HEK293 (cell line): ENCODE results near the gene EML4.

Source experiments
- CTCF ChIA-PET: fragments of 350-600 bp; formaldehyde crosslinking; extraction: SDS; loops from one replicate; lab custom pipeline; 2021; ENCODE audit warnings: antibody characterized with exemption; lab: Yijun Ruan, JAX
- POLR2A ChIA-PET: fragments of 300-600 bp; formaldehyde crosslinking; extraction: SDS; loops from one replicate; lab custom pipeline; 2020; ENCODE audit warnings: antibody characterized with exemption, inconsistent platforms; lab: Yijun Ruan, JAX
- H3K27ac ChIP-seq: fragments of 200-500 bp; sonication (Bioruptor generic); 2 replicates; pipeline ENCODE4 v1.5.1; 2014; ENCODE audit warnings: low read depth, low read length, control low read depth, inconsistent platforms; ENCODE audit errors: extremely low read depth
- H3K36me3 ChIP-seq, 2 experiments: fragments of 200-500 bp in 1 of 2; sonication (Bioruptor generic) in 1 of 2; 1 replicate in 1 of 2; 2 replicates in 1 of 2; pipeline ENCODE4 v1.5.1; 2014 to 2017; ENCODE audit warnings: inconsistent platforms in 2 of 2, low read length in 2 of 2; ENCODE audit not compliant: control insufficient read depth in 2 of 2, insufficient read depth in 1 of 2
- H3K4me1 ChIP-seq: fragments of 200-500 bp; sonication (Bioruptor generic); 2 replicates; pipeline ENCODE4 v1.5.1; 2014; ENCODE audit warnings: mild to moderate bottlenecking, low read length, inconsistent platforms; ENCODE audit not compliant: control insufficient read depth, insufficient read depth
- H3K4me3 ChIP-seq: 2 replicates; pipeline ENCODE4 v1.5.1; 2011; ENCODE audit warnings: low read depth, mild to moderate bottlenecking, control low read depth, low read length, moderate library complexity
- H3K9me3 ChIP-seq: fragments of 200-500 bp; sonication (Bioruptor generic); 2 replicates; pipeline ENCODE4 v1.5.1; 2014; ENCODE audit warnings: low read depth, low read length, inconsistent platforms; ENCODE audit not compliant: control insufficient read depth, insufficient read depth
- FEZF1 ChIP-seq: fragments of 450-650 bp; formaldehyde crosslinking; IDR thresholded peaks from 2 replicates; pipeline ENCODE4 v1.5.1; 2016; ENCODE audit warnings: missing biosample characterization, missing genetic modification characterization
- GFI1B ChIP-seq: fragments of 450-650 bp; formaldehyde crosslinking; IDR thresholded peaks from 2 replicates; pipeline ENCODE4 v1.5.1; 2016; ENCODE audit warnings: missing biosample characterization, missing genetic modification characterization
- GLIS1 ChIP-seq: fragments of 450-650 bp; formaldehyde crosslinking; IDR thresholded peaks from 2 replicates; pipeline ENCODE4 v1.5.1; 2016; ENCODE audit warnings: missing biosample characterization, missing genetic modification characterization
- MYNN ChIP-seq: fragments of 450-650 bp; formaldehyde crosslinking; IDR thresholded peaks from 2 replicates; pipeline ENCODE4 v1.5.1; 2016; ENCODE audit warnings: missing biosample characterization, missing genetic modification characterization, borderline replicate concordance
- REPIN1 ChIP-seq: fragments of 450-650 bp; formaldehyde crosslinking; IDR thresholded peaks from 2 replicates; pipeline ENCODE4 v1.5.1; 2017; ENCODE audit warnings: missing biosample characterization, missing genetic modification characterization, low read depth
- SALL2 ChIP-seq: fragments of 450-650 bp; formaldehyde crosslinking; IDR thresholded peaks from 2 replicates; pipeline ENCODE4 v1.5.0; 2017; ENCODE audit warnings: missing biosample characterization, mild to moderate bottlenecking, missing genetic modification characterization, borderline replicate concordance
- SCRT1 ChIP-seq: fragments of 450-650 bp; formaldehyde crosslinking; IDR thresholded peaks from 2 replicates; pipeline ENCODE4 v1.5.1; 2016; ENCODE audit warnings: missing biosample characterization, missing genetic modification characterization, borderline replicate concordance
- SCRT2 ChIP-seq: fragments of 450-650 bp; formaldehyde crosslinking; IDR thresholded peaks from 2 replicates; pipeline ENCODE4 v1.5.1; 2016; ENCODE audit warnings: missing biosample characterization, missing genetic modification characterization
- WT1 ChIP-seq: fragments of 450-650 bp; formaldehyde crosslinking; IDR thresholded peaks from 2 replicates; pipeline ENCODE4 v1.5.1; 2016; ENCODE audit warnings: missing biosample characterization, missing genetic modification characterization
- ZBTB17 ChIP-seq: fragments of 450-650 bp; formaldehyde crosslinking; IDR thresholded peaks from 2 replicates; pipeline ENCODE4 v1.5.1; 2016; ENCODE audit warnings: missing biosample characterization, missing genetic modification characterization
- ZBTB20 ChIP-seq: fragments of 450-650 bp; formaldehyde crosslinking; IDR thresholded peaks from 2 replicates; pipeline ENCODE4 v1.5.1; 2016; ENCODE audit warnings: missing biosample characterization, missing genetic modification characterization
- ZFP3 ChIP-seq: fragments of 450-650 bp; formaldehyde crosslinking; IDR thresholded peaks from 2 replicates; pipeline ENCODE4 v1.5.1; 2016; ENCODE audit warnings: low read depth, missing biosample characterization, missing genetic modification characterization
- ZNF138 ChIP-seq: fragments of 450-650 bp; formaldehyde crosslinking; IDR thresholded peaks from 2 replicates; pipeline ENCODE4 v1.5.1; 2016; ENCODE audit warnings: missing biosample characterization, missing genetic modification characterization, borderline replicate concordance
- ZNF146 ChIP-seq: fragments of 450-650 bp; formaldehyde crosslinking; IDR thresholded peaks from 2 replicates; pipeline ENCODE4 v1.5.1; 2016; ENCODE audit warnings: missing biosample characterization, missing genetic modification characterization
- ZNF175 ChIP-seq: fragments of 450-650 bp; formaldehyde crosslinking; IDR thresholded peaks from 2 replicates; pipeline ENCODE4 v1.5.1; 2016; ENCODE audit warnings: missing biosample characterization, missing genetic modification characterization
- ZNF311 ChIP-seq: fragments of 450-650 bp; formaldehyde crosslinking; IDR thresholded peaks from 2 replicates; pipeline ENCODE4 v1.5.1; 2017; ENCODE audit warnings: missing biosample characterization, missing genetic modification characterization, borderline replicate concordance
- ZNF529 ChIP-seq: fragments of 450-650 bp; formaldehyde crosslinking; IDR thresholded peaks from 2 replicates; pipeline ENCODE4 v1.5.1; 2017; ENCODE audit warnings: missing genetic modification characterization, missing biosample characterization; ENCODE audit not compliant: insufficient replicate concordance
- ZNF530 ChIP-seq: fragments of 450-650 bp; formaldehyde crosslinking; IDR thresholded peaks from 2 replicates; pipeline ENCODE4 v1.5.1; 2016; ENCODE audit warnings: low read depth, missing biosample characterization, missing genetic modification characterization
- ZNF544 ChIP-seq: fragments of 450-650 bp; formaldehyde crosslinking; IDR thresholded peaks from 2 replicates; pipeline ENCODE4 v1.5.0; 2017; ENCODE audit warnings: missing biosample characterization, missing genetic modification characterization
- ZNF600 ChIP-seq: fragments of 450-650 bp; formaldehyde crosslinking; IDR thresholded peaks from 2 replicates; pipeline ENCODE4 v1.5.1; 2016; ENCODE audit warnings: missing biosample characterization, missing genetic modification characterization
- ZNF660 ChIP-seq: fragments of 450-650 bp; IDR thresholded peaks from 2 replicates; pipeline ENCODE4 v1.5.1; 2018; ENCODE audit warnings: missing biosample characterization, mild to moderate bottlenecking, missing genetic modification characterization
- ZNF768 ChIP-seq: fragments of 450-650 bp; formaldehyde crosslinking; IDR thresholded peaks from 2 replicates; pipeline ENCODE4 v1.5.1; 2018; ENCODE audit warnings: missing biosample characterization, mild to moderate bottlenecking, missing genetic modification characterization
- TF ChIP-seq, protein P1 (sequence below): fragments of 450-650 bp; formaldehyde crosslinking; IDR thresholded peaks from 2 replicates; pipeline ENCODE4 v1.5.1; 2017; ENCODE audit warnings: missing biosample characterization, missing genetic modification characterization
- TF ChIP-seq, protein P2 (sequence below): fragments of 450-650 bp; IDR thresholded peaks from 2 replicates; pipeline ENCODE4 v1.5.1; 2018; ENCODE audit warnings: missing biosample characterization, mild to moderate bottlenecking, missing genetic modification characterization
- TF ChIP-seq, protein P3 (sequence below): fragments of 450-650 bp; formaldehyde crosslinking; IDR thresholded peaks from 2 replicates; pipeline ENCODE4 v1.5.1; 2016; ENCODE audit warnings: missing biosample characterization, missing genetic modification characterization

EML4 gene

DNA sequence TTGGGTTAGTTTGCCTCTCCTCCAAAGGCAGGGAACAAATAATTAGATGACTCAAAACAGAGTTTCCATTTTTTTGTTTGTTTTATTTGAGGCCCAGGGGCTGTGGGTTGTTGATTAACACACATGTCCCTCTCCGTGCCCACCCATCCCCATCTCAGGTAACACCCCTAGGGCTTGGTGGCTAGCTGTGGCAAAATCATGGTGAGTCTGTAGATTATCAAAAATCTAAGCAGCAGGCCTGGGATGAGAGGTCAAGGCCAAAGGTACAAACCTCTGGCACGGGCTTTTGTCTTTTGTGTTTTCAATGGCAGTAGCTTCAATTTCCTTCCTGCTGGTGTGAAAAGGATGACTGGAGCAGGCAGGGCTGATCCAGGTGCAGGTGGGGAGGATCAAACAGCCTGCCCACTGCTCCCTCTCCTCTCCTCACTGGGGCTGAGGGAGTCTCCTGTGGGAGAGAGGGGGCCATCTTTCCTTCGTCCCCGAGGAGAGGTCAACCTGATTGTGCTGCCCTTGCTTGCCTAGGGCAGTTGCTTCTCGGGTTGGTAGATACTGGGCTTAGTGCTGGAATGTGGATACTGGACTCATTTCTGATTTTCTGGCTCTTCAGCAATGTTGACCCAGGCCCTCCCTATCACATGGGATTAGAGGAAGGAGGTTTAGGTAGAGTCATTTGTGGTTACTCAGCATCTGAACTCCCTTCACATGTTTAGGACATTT lies 31.9 kb upstream of the EML4 start (continued):
- TF ChIP-seq ZNF529 (tag by site-specific recombination): no peak

DNA sequence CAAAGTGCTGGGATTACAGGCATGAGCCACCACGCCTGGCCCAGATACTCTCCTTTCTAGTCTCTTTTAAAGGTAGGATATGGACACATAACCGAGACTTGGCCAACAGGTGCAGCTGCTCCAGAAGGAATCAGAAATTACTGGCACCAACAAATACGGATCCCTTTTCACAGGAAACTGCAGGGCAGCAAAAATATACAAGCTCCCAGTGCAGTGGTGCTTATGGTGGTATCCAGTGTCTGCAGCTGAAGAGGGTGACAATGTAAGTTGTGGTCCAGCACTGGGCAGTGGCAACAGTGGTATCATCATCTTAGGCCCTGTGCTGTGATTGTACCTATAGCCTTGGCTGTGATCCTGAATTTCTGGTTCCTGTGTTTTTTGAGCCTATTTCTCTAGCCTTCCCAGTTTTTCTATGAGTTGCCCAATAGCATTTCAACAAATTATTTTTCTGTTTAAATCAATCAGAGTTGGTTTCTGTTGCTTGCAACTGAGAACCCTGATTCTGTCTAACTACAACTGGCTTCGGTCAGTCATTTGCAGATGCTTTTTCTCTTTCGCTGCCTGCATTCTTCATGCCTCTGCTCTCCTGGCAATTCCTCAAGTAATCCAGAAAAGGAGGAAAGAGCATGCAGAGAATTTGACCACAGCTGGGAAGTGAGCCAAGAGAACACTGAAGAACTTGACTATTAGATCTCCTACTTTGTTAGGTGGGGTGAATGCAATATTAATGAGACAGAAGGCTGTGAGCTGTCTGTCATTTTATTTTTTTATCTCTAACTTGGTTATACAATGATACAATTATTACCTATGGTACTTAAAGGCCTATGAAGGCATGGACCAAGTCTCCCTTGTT lies 30.8 kb upstream of the EML4 start:
- H3K4me3 ChIP-seq: no peak overlapping the region
- CTCF ChIA-PET: interaction anchor here (0.7 to 2.2 kb wide), 3 partner anchors 42 to 104 kb away, joined by 3 to 6 read pairs (median 4); no protein-coding TSS in a partner anchor
- POLR2A ChIA-PET: no interaction called here
- TF ChIP-seq, protein P1, sequence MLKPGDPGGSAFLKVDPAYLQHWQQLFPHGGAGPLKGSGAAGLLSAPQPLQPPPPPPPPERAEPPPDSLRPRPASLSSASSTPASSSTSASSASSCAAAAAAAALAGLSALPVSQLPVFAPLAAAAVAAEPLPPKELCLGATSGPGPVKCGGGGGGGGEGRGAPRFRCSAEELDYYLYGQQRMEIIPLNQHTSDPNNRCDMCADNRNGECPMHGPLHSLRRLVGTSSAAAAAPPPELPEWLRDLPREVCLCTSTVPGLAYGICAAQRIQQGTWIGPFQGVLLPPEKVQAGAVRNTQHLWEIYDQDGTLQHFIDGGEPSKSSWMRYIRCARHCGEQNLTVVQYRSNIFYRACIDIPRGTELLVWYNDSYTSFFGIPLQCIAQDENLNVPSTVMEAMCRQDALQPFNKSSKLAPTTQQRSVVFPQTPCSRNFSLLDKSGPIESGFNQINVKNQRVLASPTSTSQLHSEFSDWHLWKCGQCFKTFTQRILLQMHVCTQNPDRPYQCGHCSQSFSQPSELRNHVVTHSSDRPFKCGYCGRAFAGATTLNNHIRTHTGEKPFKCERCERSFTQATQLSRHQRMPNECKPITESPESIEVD (tag by site-specific recombination): 0 out of 2 replicates have a peak, but pooled peaks have one; percentile 19
- no peak for TF ChIP-seq GLIS1 (tag by site-specific recombination)
- no peak for TF ChIP-seq SCRT2 (tag by site-specific recombination)
- no peak for TF ChIP-seq ZNF146 (tag by site-specific recombination)
- peak; percentile 28; the same call in 1 of the 2 replicates for TF ChIP-seq ZBTB20
- TF ChIP-seq MYNN (tag by site-specific recombination): no peak
- TF ChIP-seq ZNF768 (tag by site-specific recombination): no peak
- TF ChIP-seq REPIN1: no peak
- no peak for TF ChIP-seq ZNF530 (tag by site-specific recombination)
- peak; percentile 12; the same call in 1 of the 2 replicates for TF ChIP-seq SCRT1
- no peak for TF ChIP-seq GFI1B (tag by site-specific recombination)
- TF ChIP-seq ZBTB17 (tag by site-specific recombination): peak; percentile 76; the same call in 1 of the 2 replicates
- TF ChIP-seq ZNF138 (tag by site-specific recombination): no peak
- TF ChIP-seq, protein P2, sequence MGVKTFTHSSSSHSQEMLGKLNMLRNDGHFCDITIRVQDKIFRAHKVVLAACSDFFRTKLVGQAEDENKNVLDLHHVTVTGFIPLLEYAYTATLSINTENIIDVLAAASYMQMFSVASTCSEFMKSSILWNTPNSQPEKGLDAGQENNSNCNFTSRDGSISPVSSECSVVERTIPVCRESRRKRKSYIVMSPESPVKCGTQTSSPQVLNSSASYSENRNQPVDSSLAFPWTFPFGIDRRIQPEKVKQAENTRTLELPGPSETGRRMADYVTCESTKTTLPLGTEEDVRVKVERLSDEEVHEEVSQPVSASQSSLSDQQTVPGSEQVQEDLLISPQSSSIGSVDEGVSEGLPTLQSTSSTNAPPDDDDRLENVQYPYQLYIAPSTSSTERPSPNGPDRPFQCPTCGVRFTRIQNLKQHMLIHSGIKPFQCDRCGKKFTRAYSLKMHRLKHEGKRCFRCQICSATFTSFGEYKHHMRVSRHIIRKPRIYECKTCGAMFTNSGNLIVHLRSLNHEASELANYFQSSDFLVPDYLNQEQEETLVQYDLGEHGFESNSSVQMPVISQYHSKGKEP: peak; percentile 77
- TF ChIP-seq WT1 (tag by site-specific recombination): peak; percentile 18; the same call in 1 of the 2 replicates
- TF ChIP-seq FEZF1 (tag by site-specific recombination): peak; percentile 62
- 0 out of 2 replicates have a peak, but pooled peaks have one; percentile 42 for TF ChIP-seq ZNF660 (tag by site-specific recombination)
- H3K36me3 ChIP-seq: no peaks in the 10 kb centered on the region
- H3K4me1 ChIP-seq: peaks cover 42% of the 10 kb centered on the region
- H3K9me3 ChIP-seq: no peaks in the 10 kb centered on the region
- H3K27ac ChIP-seq: no peak overlapping the region

DNA sequence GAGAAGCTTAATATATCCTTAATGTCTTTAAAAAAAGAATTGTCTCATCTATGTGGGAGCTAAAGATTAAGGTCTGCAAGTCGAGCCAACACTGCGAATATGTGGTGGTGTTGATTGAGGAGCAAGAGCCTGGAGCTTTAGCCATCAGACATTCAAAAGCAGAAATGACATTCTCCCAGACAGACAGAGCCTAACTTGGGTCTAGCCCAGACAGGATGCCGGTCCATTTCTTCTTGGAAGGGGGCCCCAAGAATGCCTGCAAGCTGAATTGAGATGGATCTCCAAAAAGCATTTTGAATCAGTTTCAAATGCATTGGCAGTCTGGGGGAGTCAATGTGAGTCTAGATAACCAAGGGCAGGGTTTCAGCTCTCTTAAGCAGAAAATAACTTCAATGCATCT lies 30.1 kb upstream of the EML4 start:
- no peaks in the 10 kb centered on the region for H3K36me3 ChIP-seq
- H3K4me1 ChIP-seq: peaks cover 38% of the 10 kb centered on the region
- ChIA-PET CTCF (interaction anchor here (0.5 to 2.2 kb wide), 3 partner anchors 43 to 512 kb away, joined by 3 to 6 read pairs (median 4); no protein-coding TSS in a partner anchor), POLR2A (no interaction called here)
- no peaks in the 10 kb centered on the region for H3K9me3 ChIP-seq
- TF ChIP-seq FEZF1 (tag by site-specific recombination) (no peak), ZNF544 (tag by site-specific recombination) (no peak), GFI1B (tag by site-specific recombination) (no peak), ZFP3 (no peak), ZNF600 (no peak), ZNF175 (tag by site-specific recombination) (no peak), SALL2 (tag by site-specific recombination) (no peak), ZNF529 (tag by site-specific recombination) (no peak), ZNF311 (no peak)
- TF ChIP-seq, protein P3, sequence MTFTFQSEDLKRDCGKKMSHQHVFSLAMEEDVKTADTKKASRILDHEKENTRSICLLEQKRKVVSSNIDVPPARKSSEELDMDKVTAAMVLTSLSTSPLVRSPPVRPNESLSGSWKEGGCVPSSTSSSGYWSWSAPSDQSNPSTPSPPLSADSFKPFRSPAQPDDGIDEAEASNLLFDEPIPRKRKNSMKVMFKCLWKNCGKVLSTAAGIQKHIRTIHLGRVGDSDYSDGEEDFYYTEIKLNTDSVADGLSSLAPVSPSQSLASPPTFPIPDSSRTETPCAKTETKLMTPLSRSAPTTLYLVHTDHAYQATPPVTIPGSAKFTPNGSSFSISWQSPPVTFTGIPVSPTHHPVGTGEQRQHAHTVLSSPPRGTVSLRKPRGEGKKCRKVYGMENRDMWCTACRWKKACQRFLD: no peak
- H3K4me3 ChIP-seq: no peak overlapping the region
- H3K27ac ChIP-seq: no peak overlapping the region
